Natural killer cell (primary cell): Measurements from ENCODE around the gene DLG3. TPM values are rescaled to one million over a fixed set of nuclear protein-coding genes. Genes with fewer than 3 reads are reported as not detected.

Experiments
- ATAC-seq, 3 donors: fragments of 150-1000 bp in 2 of 3; fragments of 200-7000 bp in 1 of 3; cut with Tn5 transposase; 1 replicate in 1 of 3; 2 replicates in 2 of 3; pipeline ENCODE4 v1.10.0; 2021; ENCODE audit warnings: mild to moderate bottlenecking in 2 of 3, moderate library complexity in 2 of 3
- DNase-seq, 2 donors: peaks; one replicate each; pipeline versions ENCODE4 v3.0.0 to v3.0.0-alpha.2; 2013 to 2021; ENCODE audit warnings: mixed read lengths in 1 of 2
- H3K27ac ChIP-seq: one replicate; pipeline ENCODE4 v1.5.1; 2013; ENCODE audit warnings: mild to moderate bottlenecking, low read length
- H3K27me3 ChIP-seq: one replicate; pipeline ENCODE4 v1.6.1; 2013; ENCODE audit warnings: low read length; ENCODE audit not compliant: control insufficient read depth, insufficient read depth
- H3K36me3 ChIP-seq: one replicate; pipeline ENCODE4 v1.6.1; 2013; ENCODE audit warnings: low read length; ENCODE audit not compliant: control insufficient read depth, insufficient read depth
- H3K4me1 ChIP-seq: one replicate; pipeline ENCODE4 v1.6.1; 2013; ENCODE audit warnings: low read length; ENCODE audit not compliant: control insufficient read depth, insufficient read depth
- H3K4me3 ChIP-seq: one replicate; pipeline ENCODE4 v1.5.1; 2013; ENCODE audit warnings: low read length
- H3K9me3 ChIP-seq: one replicate; pipeline ENCODE4 v1.6.1; 2013; ENCODE audit warnings: low read length; ENCODE audit not compliant: control insufficient read depth, insufficient read depth
- H3K27ac Mint-ChIP-seq, 2 donors: one replicate each; pipeline ENCODE4 v1.8.0; 2022; ENCODE audit warnings: mild to moderate bottlenecking in 2 of 2, mixed read lengths in 2 of 2, moderate library complexity in 1 of 2
- H3K27me3 Mint-ChIP-seq, 2 donors: one replicate each; pipeline ENCODE4 v1.8.0; 2022; ENCODE audit warnings: low read depth in 2 of 2, mixed read lengths in 2 of 2
- H3K36me3 Mint-ChIP-seq: one replicate; pipeline ENCODE4 v1.8.0; 2022; ENCODE audit warnings: mixed read lengths
- H3K4me1 Mint-ChIP-seq, 2 donors: one replicate each; pipeline ENCODE4 v1.8.0; 2022; ENCODE audit warnings: mixed read lengths in 2 of 2
- H3K4me3 Mint-ChIP-seq: one replicate; pipeline ENCODE4 v1.8.0; 2022; ENCODE audit warnings: mild to moderate bottlenecking, moderate library complexity, mixed read lengths
- H3K9me3 Mint-ChIP-seq, 2 donors: one replicate each; pipeline ENCODE4 v1.8.0; 2022; ENCODE audit warnings: mixed read lengths in 2 of 2
- WGBS: methylation state at CpG from one replicate; pipeline ENCODE4 v1.1.7; 2013; ENCODE audit warnings: missing lambda C conversion rate; ENCODE audit not compliant: insufficient coverage; 5-methylcytosine and 5-hydroxymethylcytosine counted together
- intact Hi-C: fragments of 100-400 bp; cut with micrococcal nuclease; formaldehyde crosslinking; loops from one replicate; pipeline ENCODE4 v1.14.2; 2022
- total RNA-seq, 4 donors: library from RNA; stranded (reverse); fragments of 120-200 nt in 1 of 4; gene quantifications; one replicate each; pipeline versions ENCODE4 v1.2.3 to v1.2.4, GENCODE V29; 2013 to 2022
- TF ChIP-seq, protein P1 (sequence below): fragments of 200-600 bp; IDR thresholded peaks from one replicate; pipeline ENCODE4 v1.8.0; 2022; ENCODE audit warnings: antibody characterized with exemption

Gene DLG3
- total RNA-seq, 3 donors from 2014 or later (not counting 1 experiment from before 2014, with no cell fraction given): 13.6 to 17.6 (median 15.9) TPM

DNA sequence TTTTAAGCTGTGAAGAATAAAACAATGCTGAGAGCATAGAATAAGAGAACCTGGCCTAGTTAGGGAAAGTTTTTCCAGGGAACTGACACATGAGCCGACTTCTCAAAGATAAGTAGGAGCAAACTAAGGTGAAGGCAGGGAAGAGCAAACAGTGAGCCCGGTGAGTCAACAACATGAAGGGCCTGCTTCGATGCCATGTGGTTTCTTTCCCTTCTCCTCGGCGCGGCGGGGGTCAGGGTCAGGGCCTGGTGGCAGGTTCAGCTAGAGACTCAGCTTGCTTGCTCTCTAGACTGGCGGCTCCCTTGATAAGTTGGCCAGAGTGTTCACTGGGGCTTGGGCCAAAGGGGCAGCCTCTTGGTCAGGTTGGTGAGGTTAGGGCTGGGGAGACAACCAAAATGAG is 81.1 kb downstream of the DLG3 start:
- Histone ChIP-seq H3K9me3 (no peaks in the 10 kb centered on the region), H3K27ac (no peak overlapping the region), H3K27me3 (no peaks in the 10 kb centered on the region), H3K4me1 (no peaks in the 10 kb centered on the region), H3K36me3 (no peaks in the 10 kb centered on the region), H3K4me3 (no peak overlapping the region)
- Mint-ChIP-seq H3K4me3 (no peak overlapping the region), H3K4me1 (no peaks in the 10 kb centered on the region), H3K27me3 (peaks cover 2 to 8% of the 10 kb centered on the region in 2 donors), H3K9me3 (no peaks in the 10 kb centered on the region), H3K36me3 (no peaks in the 10 kb centered on the region), H3K27ac (no peak overlapping the region)
- DNase-seq (no peak), ATAC-seq (no peak)
- WGBS: 97% methylated on average over 8 of the region's 8 CpGs
- intact Hi-C loops: no loop called here
- TF ChIP-seq, protein P1, sequence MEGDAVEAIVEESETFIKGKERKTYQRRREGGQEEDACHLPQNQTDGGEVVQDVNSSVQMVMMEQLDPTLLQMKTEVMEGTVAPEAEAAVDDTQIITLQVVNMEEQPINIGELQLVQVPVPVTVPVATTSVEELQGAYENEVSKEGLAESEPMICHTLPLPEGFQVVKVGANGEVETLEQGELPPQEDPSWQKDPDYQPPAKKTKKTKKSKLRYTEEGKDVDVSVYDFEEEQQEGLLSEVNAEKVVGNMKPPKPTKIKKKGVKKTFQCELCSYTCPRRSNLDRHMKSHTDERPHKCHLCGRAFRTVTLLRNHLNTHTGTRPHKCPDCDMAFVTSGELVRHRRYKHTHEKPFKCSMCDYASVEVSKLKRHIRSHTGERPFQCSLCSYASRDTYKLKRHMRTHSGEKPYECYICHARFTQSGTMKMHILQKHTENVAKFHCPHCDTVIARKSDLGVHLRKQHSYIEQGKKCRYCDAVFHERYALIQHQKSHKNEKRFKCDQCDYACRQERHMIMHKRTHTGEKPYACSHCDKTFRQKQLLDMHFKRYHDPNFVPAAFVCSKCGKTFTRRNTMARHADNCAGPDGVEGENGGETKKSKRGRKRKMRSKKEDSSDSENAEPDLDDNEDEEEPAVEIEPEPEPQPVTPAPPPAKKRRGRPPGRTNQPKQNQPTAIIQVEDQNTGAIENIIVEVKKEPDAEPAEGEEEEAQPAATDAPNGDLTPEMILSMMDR: no peak

DNA sequence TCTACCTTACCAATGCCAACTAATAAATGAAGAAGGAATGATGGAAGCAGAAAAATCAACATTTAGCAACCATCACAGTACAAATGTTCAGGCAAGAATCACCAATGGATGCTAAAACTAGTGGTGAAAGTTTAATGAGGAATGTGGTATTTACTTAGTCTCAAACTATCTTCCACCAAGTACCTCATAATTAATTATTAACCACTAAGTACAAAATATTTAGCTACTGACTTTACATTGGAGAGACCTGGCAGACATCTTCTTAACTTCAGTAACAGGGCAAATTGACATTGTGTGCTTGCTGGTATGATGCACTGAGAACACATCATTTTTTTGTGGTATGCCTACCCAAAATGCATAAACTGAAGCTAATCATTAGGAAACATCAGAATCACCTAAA is 82.4 kb downstream of the DLG3 start:
- ATAC-seq (no peak), DNase-seq (no peak)
- Histone ChIP-seq H3K27me3 (no peaks in the 10 kb centered on the region), H3K36me3 (no peaks in the 10 kb centered on the region), H3K4me3 (no peak overlapping the region), H3K9me3 (no peaks in the 10 kb centered on the region), H3K27ac (no peak overlapping the region), H3K4me1 (no peaks in the 10 kb centered on the region)
- Mint-ChIP-seq H3K4me1 (no peaks in the 10 kb centered on the region), H3K27ac (no peak overlapping the region), H3K36me3 (no peaks in the 10 kb centered on the region), H3K27me3 (peaks cover 2 to 21% of the 10 kb centered on the region in 2 donors), H3K9me3 (no peaks in the 10 kb centered on the region), H3K4me3 (no peak overlapping the region)
- intact Hi-C loops: no loop called here
- TF ChIP-seq, protein P1: no peak

DNA sequence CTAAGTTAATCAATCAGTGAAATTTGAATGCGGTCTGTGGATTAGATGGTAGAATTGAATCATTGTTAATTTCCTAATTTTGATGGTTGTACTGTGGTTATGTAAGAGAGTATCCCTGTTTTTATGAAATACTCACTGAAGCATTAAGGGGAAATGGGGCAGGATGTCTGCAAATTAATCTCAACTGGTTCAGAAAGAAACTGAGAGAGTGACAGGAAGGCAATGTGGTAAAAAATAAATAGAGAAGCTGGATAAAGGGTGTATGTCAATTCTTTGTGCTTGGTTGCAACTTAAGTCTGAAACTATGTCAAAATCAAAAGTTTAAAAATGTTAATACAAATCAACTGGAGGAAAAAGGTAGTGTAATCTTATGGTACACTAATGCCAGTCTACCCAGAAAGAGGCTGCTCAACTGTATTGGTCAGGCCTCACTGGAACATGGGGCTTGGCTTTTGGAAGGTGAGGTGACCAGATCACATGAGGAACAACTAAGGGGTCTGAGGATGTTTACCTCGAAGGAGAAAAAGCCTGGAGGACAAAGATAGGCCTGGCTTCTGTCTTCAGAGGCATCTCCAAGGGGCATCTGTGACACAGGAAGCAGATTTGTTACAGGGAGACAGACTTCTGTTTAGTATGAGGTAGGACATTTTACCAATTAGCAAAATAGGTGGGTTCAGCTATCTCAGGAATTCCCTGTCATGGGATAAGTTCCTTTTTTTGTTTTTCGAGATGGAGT is 83.1 kb downstream of the DLG3 start:
- WGBS: 21% methylated on average over 3 of the region's 3 CpGs
- Mint-ChIP-seq H3K4me3 (no peak overlapping the region), H3K4me1 (no peaks in the 10 kb centered on the region), H3K36me3 (no peaks in the 10 kb centered on the region), H3K9me3 (no peaks in the 10 kb centered on the region), H3K27ac (no peak overlapping the region), H3K27me3 (peaks cover 2 to 23% of the 10 kb centered on the region in 2 donors)
- no peaks in the 10 kb centered on the region for H3K36me3 ChIP-seq
- intact Hi-C loops: no loop called here
- no peak overlapping the region for H3K27ac ChIP-seq
- H3K9me3 ChIP-seq: no peaks in the 10 kb centered on the region
- no peak for ATAC-seq
- no peak for DNase-seq
- H3K4me3 ChIP-seq: no peak overlapping the region
- no peaks in the 10 kb centered on the region for H3K27me3 ChIP-seq
- H3K4me1 ChIP-seq: no peaks in the 10 kb centered on the region
- TF ChIP-seq, protein P1: no peak

DNA sequence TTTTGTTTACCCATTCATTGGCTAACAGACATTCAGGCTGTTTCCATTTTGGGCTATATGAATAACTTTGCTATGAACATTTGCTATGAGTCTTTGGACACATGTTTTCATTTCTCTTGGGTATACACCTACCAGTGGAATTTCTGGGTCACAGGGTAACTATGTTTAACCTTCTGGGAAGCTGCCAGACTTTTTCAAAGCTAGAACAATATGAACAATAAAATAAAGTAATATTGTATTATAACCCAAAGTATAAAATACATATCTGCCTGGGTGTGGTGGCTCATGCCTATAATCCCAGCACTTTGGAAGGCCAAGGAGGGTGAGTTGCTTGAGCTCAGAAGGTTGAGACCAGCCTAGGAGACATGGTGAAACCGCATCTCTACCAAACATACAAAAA is 90.6 kb downstream of the DLG3 start:
- Histone ChIP-seq H3K36me3 (no peaks in the 10 kb centered on the region), H3K27ac (no peak overlapping the region), H3K9me3 (no peaks in the 10 kb centered on the region), H3K4me3 (no peak overlapping the region), H3K4me1 (no peaks in the 10 kb centered on the region), H3K27me3 (no peaks in the 10 kb centered on the region)
- peaks cover 19 to 31% of the 10 kb centered on the region in 2 donors for H3K27me3 Mint-ChIP-seq
- TF ChIP-seq, protein P1: no peak
- no peak for ATAC-seq
- intact Hi-C loops: no loop called here
- no peaks in the 10 kb centered on the region for H3K4me1 Mint-ChIP-seq
- DNase-seq: no peak
- H3K27ac Mint-ChIP-seq: no peak overlapping the region
- H3K9me3 Mint-ChIP-seq: no peaks in the 10 kb centered on the region
- no peak overlapping the region for H3K4me3 Mint-ChIP-seq
- WGBS: no CpG with 5 or more reads among the region's 1 CpG
- H3K36me3 Mint-ChIP-seq: no peaks in the 10 kb centered on the region
